HepG2 (cell line): Measurements from ENCODE around the gene UGT2B15. TPM values are rescaled to one million over a fixed set of nuclear protein-coding genes. Genes with fewer than 3 reads are reported as not detected.

Source experiments
- FOXK1 ChIP-seq: sonication (generic); formaldehyde crosslinking; IDR thresholded peaks from 2 replicates; pipeline ENCODE4 v1.4.0; 2020; ENCODE audit warnings: low read depth, missing genetic modification reagents, borderline replicate concordance
- HNRNPK ChIP-seq: fragments of 200-400 bp; formaldehyde crosslinking; IDR thresholded peaks from 2 replicates; pipeline ENCODE4 v1.6.1; 2018; ENCODE audit warnings: low read length, low read depth, moderate library complexity, mild to moderate bottlenecking; ENCODE audit not compliant: poor library complexity, severe bottlenecking
- PHB2 ChIP-seq: fragments of 450-650 bp; IDR thresholded peaks from 2 replicates; pipeline ENCODE4 v1.6.1; 2018; ENCODE audit not compliant: partially characterized antibody
- PITX1 ChIP-seq: sonication (generic); formaldehyde crosslinking; IDR thresholded peaks from 2 replicates; pipeline ENCODE4 v1.5.1; 2020; ENCODE audit warnings: mild to moderate bottlenecking, missing genetic modification reagents
- RAD51 ChIP-seq: fragments of 450-650 bp; IDR thresholded peaks from 2 replicates; pipeline ENCODE4 v1.6.1; 2016; ENCODE audit warnings: borderline replicate concordance
- SP2 ChIP-seq: sonication (generic); formaldehyde crosslinking; IDR thresholded peaks from 2 replicates; pipeline ENCODE4 v1.5.1; 2020; ENCODE audit warnings: mild to moderate bottlenecking, missing genetic modification reagents
- ZMYM4 ChIP-seq: sonication (generic); formaldehyde crosslinking; IDR thresholded peaks from 2 replicates; pipeline ENCODE4 v1.8.1; 2023; ENCODE audit warnings: mild to moderate bottlenecking, missing genetic modification reagents
- ZNF24 ChIP-seq: fragments of 450-650 bp; IDR thresholded peaks from 2 replicates; pipeline ENCODE4 v1.6.1; 2017; ENCODE audit warnings: antibody characterized with exemption, mild to moderate bottlenecking
- ZNF337 ChIP-seq: sonication (generic); formaldehyde crosslinking; IDR thresholded peaks from 2 replicates; pipeline ENCODE4 v1.5.1; 2020; ENCODE audit warnings: missing genetic modification reagents, low read depth, mild to moderate bottlenecking, borderline replicate concordance
- ZNF530 ChIP-seq: sonication (generic); formaldehyde crosslinking; IDR thresholded peaks from 2 replicates; pipeline ENCODE4 v1.5.0; 2020; ENCODE audit warnings: low read depth, mild to moderate bottlenecking, missing genetic modification reagents
- ZNF562 ChIP-seq: sonication (generic); formaldehyde crosslinking; IDR thresholded peaks from 2 replicates; pipeline ENCODE4 v1.8.0; 2022; ENCODE audit warnings: missing genetic modification reagents, borderline replicate concordance
- ZNF615 ChIP-seq: sonication (generic); formaldehyde crosslinking; IDR thresholded peaks from 2 replicates; pipeline ENCODE4 v1.5.0; 2020; ENCODE audit warnings: mild to moderate bottlenecking, missing genetic modification reagents, borderline replicate concordance
- polyA plus RNA-seq, 8 experiments: library from polyadenylated mRNA; depleted of rRNA in 3 of 8; stranded (reverse) in 7 of 8; unstranded in 1 of 8; fragments of >200 nt; fragmentation: Illumina TruSeq in 4 of 8; extraction: Trizol in 4 of 8; gene quantifications; 2 replicates each; pipeline versions ENCODE4 v1.2.1 to v1.2.3, GENCODE V29; 2011 to 2016; ENCODE audit warnings: low read depth in 4 of 8, missing spikeins in 1 of 8, mixed read lengths in 1 of 8; ENCODE audit not compliant: insufficient read depth in 1 of 8
- total RNA-seq, 5 experiments: library from RNA; depleted of rRNA; stranded (reverse); fragments of >200 nt; fragmentation: Illumina TruSeq; extraction: Trizol; gene quantifications; 2 replicates each; pipeline ENCODE4 v1.2.3, GENCODE V29; 2016; ENCODE audit warnings: low read depth in 1 of 5
- TF ChIP-seq, protein P1 (sequence below): sonication (generic); formaldehyde crosslinking; IDR thresholded peaks from 2 replicates; pipeline ENCODE4 v1.5.0; 2020; ENCODE audit warnings: missing genetic modification reagents
- TF ChIP-seq, protein P2 (sequence below): sonication (generic); formaldehyde crosslinking; IDR thresholded peaks from 2 replicates; pipeline ENCODE4 v1.4.0; 2020; ENCODE audit warnings: mild to moderate bottlenecking, low read depth, missing genetic modification reagents
- TF ChIP-seq, protein P3 (sequence below): IDR thresholded peaks from 2 replicates; pipeline ENCODE4 v1.6.1; 2018; ENCODE audit warnings: missing genetic modification reagents
- TF ChIP-seq, protein P4 (sequence below): sonication (generic); formaldehyde crosslinking; IDR thresholded peaks from 2 replicates; pipeline ENCODE4 v1.5.1; 2020; ENCODE audit warnings: missing genetic modification reagents, mild to moderate bottlenecking, borderline replicate concordance
- TF ChIP-seq, protein P5 (sequence below): sonication (generic); formaldehyde crosslinking; IDR thresholded peaks from 2 replicates; pipeline ENCODE4 v1.9.0; 2021; ENCODE audit warnings: mild to moderate bottlenecking, missing genetic modification reagents

The UGT2B15 gene
- total and polyA plus RNA-seq, 2 of the 13 experiments (the other 11 are each of a cell fraction or from before 2014, with no cell fraction given) = 0.04 to 0.11 TPM

DNA sequence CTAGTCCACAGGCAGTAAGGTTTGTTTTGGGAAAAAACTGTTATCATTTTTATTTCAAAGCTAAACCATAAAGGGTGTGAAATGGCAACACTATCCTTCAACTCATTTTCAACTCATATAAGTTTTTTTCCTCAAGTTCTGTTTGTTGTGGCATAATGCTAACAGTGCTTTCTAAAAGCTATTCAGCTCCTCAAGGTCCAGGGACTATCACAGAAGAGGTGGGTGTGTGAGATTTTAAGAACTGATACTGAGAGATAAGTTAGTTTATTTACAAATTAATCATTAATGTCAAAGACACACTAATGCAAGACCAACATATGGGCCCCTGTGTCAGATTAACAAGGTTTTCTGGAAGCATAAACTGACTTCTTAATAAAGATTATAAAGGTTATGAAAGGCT is 11.8 kb downstream of the UGT2B15 start (continued):
- TF ChIP-seq, protein P1, sequence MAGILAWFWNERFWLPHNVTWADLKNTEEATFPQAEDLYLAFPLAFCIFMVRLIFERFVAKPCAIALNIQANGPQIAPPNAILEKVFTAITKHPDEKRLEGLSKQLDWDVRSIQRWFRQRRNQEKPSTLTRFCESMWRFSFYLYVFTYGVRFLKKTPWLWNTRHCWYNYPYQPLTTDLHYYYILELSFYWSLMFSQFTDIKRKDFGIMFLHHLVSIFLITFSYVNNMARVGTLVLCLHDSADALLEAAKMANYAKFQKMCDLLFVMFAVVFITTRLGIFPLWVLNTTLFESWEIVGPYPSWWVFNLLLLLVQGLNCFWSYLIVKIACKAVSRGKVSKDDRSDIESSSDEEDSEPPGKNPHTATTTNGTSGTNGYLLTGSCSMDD (CRISPR knock-in tag) = no peak
- TF ChIP-seq ZNF337 (no peak), ZNF615 (CRISPR knock-in tag) (no peak), PITX1 (CRISPR knock-in tag) (no peak), ZMYM4 (CRISPR knock-in tag) (peak; percentile 46; the same call in 1 of the 2 replicates), RAD51 (no peak), SP2 (CRISPR knock-in tag) (no peak), HNRNPK (no peak), ZNF24 (no peak), ZNF562 (CRISPR knock-in tag) (no peak), PHB2 (no peak), ZNF530 (CRISPR knock-in tag) (no peak), FOXK1 (CRISPR knock-in tag) (no peak)
- TF ChIP-seq, protein P2, sequence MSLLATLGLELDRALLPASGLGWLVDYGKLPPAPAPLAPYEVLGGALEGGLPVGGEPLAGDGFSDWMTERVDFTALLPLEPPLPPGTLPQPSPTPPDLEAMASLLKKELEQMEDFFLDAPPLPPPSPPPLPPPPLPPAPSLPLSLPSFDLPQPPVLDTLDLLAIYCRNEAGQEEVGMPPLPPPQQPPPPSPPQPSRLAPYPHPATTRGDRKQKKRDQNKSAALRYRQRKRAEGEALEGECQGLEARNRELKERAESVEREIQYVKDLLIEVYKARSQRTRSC = no peak
- TF ChIP-seq, protein P3, sequence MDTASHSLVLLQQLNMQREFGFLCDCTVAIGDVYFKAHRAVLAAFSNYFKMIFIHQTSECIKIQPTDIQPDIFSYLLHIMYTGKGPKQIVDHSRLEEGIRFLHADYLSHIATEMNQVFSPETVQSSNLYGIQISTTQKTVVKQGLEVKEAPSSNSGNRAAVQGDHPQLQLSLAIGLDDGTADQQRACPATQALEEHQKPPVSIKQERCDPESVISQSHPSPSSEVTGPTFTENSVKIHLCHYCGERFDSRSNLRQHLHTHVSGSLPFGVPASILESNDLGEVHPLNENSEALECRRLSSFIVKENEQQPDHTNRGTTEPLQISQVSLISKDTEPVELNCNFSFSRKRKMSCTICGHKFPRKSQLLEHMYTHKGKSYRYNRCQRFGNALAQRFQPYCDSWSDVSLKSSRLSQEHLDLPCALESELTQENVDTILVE = no peak
- TF ChIP-seq, protein P4, sequence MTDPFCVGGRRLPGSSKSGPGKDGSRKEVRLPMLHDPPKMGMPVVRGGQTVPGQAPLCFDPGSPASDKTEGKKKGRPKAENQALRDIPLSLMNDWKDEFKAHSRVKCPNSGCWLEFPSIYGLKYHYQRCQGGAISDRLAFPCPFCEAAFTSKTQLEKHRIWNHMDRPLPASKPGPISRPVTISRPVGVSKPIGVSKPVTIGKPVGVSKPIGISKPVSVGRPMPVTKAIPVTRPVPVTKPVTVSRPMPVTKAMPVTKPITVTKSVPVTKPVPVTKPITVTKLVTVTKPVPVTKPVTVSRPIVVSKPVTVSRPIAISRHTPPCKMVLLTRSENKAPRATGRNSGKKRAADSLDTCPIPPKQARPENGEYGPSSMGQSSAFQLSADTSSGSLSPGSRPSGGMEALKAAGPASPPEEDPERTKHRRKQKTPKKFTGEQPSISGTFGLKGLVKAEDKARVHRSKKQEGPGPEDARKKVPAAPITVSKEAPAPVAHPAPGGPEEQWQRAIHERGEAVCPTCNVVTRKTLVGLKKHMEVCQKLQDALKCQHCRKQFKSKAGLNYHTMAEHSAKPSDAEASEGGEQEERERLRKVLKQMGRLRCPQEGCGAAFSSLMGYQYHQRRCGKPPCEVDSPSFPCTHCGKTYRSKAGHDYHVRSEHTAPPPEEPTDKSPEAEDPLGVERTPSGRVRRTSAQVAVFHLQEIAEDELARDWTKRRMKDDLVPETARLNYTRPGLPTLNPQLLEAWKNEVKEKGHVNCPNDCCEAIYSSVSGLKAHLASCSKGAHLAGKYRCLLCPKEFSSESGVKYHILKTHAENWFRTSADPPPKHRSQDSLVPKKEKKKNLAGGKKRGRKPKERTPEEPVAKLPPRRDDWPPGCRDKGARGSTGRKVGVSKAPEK (CRISPR knock-in tag) = no peak
- TF ChIP-seq, protein P5, sequence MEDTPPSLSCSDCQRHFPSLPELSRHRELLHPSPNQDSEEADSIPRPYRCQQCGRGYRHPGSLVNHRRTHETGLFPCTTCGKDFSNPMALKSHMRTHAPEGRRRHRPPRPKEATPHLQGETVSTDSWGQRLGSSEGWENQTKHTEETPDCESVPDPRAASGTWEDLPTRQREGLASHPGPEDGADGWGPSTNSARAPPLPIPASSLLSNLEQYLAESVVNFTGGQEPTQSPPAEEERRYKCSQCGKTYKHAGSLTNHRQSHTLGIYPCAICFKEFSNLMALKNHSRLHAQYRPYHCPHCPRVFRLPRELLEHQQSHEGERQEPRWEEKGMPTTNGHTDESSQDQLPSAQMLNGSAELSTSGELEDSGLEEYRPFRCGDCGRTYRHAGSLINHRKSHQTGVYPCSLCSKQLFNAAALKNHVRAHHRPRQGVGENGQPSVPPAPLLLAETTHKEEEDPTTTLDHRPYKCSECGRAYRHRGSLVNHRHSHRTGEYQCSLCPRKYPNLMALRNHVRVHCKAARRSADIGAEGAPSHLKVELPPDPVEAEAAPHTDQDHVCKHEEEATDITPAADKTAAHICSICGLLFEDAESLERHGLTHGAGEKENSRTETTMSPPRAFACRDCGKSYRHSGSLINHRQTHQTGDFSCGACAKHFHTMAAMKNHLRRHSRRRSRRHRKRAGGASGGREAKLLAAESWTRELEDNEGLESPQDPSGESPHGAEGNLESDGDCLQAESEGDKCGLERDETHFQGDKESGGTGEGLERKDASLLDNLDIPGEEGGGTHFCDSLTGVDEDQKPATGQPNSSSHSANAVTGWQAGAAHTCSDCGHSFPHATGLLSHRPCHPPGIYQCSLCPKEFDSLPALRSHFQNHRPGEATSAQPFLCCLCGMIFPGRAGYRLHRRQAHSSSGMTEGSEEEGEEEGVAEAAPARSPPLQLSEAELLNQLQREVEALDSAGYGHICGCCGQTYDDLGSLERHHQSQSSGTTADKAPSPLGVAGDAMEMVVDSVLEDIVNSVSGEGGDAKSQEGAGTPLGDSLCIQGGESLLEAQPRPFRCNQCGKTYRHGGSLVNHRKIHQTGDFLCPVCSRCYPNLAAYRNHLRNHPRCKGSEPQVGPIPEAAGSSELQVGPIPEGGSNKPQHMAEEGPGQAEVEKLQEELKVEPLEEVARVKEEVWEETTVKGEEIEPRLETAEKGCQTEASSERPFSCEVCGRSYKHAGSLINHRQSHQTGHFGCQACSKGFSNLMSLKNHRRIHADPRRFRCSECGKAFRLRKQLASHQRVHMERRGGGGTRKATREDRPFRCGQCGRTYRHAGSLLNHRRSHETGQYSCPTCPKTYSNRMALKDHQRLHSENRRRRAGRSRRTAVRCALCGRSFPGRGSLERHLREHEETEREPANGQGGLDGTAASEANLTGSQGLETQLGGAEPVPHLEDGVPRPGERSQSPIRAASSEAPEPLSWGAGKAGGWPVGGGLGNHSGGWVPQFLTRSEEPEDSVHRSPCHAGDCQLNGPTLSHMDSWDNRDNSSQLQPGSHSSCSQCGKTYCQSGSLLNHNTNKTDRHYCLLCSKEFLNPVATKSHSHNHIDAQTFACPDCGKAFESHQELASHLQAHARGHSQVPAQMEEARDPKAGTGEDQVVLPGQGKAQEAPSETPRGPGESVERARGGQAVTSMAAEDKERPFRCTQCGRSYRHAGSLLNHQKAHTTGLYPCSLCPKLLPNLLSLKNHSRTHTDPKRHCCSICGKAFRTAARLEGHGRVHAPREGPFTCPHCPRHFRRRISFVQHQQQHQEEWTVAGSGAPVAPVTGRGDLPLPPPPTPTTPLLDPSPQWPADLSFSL (CRISPR knock-in tag) = no peak
